Measurements from ENCODE around the gene SEC22C.
"Not testable (repeated sequence)": the region's sequence is repeated elsewhere in the genome, so short reads cannot be mapped to it uniquely, and the experiment has no call there.

The SEC22C gene, protein sequence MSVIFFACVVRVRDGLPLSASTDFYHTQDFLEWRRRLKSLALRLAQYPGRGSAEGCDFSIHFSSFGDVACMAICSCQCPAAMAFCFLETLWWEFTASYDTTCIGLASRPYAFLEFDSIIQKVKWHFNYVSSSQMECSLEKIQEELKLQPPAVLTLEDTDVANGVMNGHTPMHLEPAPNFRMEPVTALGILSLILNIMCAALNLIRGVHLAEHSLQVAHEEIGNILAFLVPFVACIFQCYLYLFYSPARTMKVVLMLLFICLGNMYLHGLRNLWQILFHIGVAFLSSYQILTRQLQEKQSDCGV

DNA sequence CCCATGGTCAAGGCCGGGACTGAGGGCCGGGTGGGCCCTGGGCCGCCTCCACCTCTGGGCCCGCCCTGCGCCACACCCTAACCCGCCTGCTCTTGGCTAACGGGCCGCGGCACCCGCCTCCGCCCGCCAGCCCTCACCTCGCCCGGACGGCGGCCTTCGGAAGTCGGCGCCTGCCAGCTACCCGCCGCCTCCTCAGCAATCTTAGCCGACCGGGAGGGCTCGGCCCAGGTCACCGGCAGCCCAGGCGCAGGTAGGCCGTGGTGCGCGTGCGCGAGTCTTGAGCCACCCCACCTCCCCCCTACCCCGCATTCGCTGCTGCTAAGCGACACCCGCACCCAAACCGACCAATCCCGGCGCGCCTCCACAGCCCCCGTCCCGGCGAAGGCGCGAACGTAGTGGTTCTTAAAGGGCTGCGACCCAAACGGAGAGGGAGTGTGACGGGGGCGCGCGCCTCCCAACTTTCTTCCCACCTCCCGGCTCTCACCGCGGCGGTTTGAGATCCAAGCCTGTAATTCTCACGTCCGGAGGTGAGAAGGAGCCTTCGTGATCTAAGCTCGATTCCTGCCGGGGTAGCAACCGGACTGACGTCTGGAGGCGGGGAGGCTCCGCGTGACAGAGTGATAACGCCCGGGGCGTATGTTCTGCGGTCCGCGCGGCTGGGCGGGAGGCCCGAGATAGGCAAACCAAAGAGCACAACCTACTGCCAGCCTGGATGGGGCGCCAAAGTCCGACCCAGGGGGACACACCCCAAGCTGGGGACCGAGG lies at the start of gene SEC22C:
SEC22C (minus strand) TSS at position 259 of the 765 bp plus-strand sequence. CDS start 12,921 bp downstream, outside the sequence.
- DNase-seq = peak; percentile 42

DNA sequence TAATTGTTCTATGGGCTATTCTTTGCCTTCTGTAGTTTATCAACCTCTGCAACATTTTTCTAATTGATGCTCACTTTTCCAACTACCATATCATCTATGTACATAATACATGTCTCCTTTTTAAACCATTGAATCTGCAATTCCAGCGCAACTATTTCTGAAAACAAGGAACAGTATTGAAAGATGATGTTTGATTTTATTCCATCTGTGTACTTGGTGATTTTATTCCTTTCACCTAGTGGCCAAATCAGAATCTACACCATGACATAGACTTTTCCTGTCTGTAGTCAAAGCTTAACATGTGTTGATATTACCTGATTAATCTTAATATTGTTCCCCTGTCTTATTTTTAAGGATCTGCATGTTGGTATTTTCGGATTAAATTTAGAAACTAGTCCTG lies 31.7 kb upstream of the SEC22C start:
- DNase-seq = no peak

DNA sequence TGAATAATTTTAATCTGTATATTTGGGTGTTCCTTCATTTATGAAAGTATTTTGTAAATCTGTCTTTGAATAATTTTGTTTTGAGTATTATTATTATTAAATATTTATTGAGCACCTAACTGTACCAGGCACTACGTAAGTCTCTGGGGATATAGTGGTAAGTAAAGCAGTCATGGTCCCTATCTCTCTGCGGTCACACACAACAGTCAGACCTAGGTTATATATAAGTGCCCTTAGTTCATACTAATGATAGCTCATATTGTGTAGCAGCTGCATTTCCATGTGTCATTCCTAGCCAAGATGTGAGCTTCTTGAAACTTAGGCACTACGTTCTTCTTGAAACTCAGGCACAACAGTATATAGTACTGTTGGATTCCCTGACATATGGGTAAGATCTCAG lies 31.2 kb upstream of the SEC22C start:
- no peak for DNase-seq

DNA sequence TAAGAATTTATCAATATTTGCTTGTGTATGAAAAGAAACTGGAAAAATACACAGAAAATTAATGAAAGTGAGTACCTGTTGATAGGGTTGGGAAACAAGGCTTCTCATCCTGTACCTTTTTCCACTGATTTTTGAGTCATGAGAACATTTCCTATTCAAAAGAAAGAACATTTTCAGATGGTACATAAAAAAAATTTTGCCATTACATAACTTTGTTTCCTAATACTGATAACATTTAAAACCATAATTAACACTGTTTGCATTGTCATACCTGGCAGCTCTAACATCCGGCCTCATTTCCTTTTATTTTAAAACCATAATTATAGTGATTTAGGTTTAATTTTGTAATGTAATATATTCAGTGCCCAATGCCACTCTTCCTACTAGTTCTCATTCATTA lies 30.4 kb upstream of the SEC22C start:
- DNase-seq = no peak

DNA sequence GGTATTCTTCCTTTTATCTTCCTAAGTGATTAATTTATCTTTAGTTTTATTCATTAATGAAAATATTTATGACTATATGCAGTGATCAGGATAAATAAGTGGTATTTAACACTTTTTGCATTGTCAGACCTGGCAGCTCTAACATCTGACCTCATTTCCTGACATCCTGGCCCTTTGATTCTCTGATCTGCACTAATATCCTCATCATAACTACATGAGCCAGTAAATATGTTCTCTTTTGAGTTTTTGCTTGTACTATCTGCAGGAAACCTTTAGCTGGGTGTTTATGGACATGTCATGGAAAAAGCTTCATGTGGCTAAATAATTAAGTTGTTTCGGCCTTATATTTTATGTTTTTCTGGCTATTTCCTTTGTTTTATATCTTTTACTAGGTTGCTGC lies 29.2 kb upstream of the SEC22C start:
- DNase-seq = no peak

DNA sequence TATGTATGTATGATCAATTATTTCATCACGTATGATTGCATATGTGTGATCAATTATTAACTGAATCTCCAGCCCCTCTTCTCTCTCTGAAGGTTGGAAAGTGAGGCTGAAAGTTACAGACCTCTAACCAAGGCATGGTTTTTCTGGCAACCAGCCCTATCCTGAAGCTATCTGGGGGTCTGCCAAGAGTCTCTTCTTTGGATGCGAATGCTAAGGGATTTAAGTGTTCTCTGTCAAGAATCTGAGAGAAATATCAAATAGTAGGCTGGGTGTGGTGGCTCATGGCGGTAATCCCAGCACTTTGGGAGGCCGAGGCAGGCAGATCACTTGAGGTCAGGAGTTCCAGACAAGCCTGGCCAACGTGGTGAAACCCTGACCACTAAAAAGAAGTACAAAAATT lies 26.8 kb upstream of the SEC22C start:
- no peak for DNase-seq

DNA sequence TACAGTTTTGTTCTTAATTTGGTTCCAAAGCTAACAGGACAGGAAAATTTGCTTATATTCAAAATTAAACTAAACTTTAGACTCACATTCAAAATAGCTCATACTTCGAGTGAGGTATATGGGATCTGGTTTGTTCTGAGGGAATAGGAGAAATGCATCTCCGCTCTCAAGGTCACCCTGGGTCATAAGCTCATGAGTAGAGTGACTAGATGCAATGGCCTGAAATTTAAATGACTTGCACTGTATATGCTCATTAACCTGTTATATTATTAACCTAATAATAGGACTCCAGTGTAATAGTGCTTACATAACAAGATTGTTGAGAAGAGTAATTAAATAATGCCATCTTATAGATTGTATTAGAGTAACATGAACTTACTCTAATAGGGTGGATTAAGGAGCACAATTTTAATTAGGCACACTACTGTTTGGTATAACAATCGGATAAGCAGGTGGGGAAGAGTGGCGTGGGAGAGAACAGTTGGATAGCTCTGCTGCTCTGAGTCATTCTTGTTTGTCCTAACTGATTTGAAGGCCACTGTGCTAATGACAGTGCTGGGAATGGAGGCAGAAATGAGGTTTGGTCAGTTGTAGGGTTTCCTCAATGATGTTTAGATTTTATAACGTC lies 23.9 kb upstream of the SEC22C start:
- no peak for DNase-seq

DNA sequence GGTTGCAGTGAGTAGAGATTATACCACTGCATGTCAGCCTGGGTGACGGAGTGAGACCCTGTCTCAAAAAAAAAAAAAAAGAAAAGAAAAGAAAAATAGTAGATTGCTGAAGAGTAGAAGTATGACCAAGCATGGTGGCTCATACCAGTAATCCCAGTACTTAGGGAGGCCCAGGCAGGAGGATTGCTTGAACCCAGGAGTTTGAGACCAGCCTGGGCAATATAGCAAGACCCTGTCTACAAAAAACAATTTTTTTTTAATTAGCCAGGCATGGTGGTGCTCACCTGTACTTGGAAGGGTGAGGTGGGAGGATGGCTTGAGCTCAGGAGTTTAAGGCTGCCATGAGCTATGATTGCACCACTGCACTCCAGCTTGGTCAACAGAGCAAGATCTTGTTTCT lies 21.2 kb upstream of the SEC22C start:
- no peak for DNase-seq

DNA sequence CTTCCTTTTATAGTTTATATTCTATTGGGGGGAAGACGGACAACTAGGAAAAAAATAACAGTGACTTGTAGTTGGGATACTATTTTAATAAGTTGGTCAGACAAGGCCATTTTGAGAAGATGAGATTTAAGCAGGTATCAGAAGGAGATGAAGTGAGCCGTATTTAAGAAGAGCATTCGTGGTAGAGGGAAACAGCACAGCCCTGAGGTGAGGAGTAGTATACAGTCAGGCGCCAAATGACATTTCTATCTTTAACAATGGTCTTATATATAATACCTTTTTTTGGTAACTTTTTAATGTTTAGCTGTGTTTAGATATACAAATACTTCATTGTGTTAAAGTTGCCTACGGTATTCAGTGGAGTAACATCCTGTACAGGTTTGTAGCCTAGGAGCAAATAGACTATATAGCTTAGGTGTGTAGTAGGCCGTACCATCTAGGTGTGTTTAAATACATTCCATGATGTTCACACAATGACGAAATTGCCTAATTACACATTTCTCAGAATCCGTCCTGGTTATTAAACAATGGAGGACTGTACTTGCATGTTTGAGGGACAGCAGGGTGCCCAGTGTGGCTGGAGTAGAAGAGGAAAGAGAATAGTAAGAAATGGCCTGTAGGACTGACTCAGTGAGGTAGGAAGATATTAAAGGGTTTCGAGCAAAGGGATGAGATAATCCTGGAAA lies 20.3 kb upstream of the SEC22C start:
- no peak for DNase-seq

DNA sequence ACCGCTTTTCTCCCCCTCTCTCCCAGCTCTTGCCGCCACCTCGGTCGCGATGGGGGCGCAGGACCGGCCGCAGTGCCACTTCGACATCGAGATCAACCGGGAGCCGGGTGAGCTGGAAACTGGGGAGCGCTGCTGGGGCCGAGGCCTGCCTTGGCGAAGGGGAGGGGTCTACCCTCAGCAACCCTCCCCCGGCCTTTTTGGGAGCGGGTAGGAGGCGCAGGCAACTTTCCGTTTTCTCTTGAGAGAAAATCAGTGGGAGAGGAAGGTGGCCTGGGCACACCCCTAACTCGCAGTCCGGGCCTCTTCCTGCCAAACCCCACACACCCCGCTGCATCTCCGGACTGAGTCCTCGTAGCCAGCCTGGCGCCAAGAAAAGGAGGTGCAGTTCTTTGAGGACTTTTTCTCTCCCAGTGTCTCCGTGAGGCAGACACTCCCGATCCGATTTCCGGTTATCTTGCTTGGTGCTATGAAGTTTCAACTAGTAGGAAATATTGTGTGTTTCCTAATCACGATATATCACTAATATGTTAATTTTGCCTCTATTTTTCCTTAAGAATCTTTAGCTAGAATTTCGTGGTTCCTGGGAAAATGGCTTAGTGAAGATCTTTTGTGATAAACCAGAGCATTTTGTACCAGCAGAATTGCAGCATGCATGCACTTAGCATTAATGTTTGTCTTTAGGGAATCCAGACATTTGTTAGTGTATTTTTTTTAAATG lies 19.4 kb upstream of the SEC22C start:
- DNase-seq = no peak

DNA sequence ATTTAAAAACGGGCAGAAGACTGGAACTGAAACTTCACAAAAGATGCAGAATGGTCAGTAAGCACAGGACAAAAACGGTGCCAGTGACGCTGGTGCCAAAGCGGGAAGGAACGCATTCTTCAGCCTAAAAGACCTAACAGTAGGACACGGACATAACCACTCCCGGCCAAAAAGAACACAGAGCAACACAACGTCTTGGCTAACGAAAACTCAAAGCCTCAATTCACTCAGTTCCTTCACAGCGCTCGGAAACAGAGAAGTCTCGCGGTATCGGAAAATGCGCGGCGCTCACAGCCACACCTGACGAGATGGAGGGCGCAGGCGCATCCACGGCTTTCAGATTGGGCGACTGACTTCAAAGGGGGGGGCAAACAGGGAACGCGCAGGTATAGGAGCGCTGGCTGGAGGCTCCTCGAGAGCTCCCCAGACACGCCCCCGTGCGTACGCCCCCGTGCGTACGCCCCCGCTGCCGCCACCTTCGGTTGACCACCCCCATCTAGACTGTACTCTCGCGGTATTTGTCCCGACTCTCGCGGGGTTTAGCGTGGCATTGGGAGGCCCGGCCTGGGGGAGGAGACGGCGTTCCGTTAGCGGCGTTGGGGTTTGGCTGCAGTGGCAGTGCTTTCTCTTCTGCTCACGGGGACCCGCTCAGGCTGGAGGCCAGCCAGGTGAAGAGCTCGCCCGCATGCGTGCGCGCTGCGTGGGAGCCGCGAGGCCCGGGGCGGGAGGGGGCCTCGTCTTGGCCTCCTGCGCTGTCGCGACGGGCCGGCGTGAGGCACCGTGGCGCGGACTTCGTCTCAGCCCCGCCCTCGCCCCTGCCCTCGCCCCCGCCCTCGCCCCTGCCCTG lies 18.6 kb upstream of the SEC22C start, which contains the start of gene NKTR:
NKTR (plus strand) TSS at position 576 of the 847 bp plus-strand sequence. CDS start 321 bp downstream, outside the sequence.
- peak; percentile 78 for DNase-seq

DNA sequence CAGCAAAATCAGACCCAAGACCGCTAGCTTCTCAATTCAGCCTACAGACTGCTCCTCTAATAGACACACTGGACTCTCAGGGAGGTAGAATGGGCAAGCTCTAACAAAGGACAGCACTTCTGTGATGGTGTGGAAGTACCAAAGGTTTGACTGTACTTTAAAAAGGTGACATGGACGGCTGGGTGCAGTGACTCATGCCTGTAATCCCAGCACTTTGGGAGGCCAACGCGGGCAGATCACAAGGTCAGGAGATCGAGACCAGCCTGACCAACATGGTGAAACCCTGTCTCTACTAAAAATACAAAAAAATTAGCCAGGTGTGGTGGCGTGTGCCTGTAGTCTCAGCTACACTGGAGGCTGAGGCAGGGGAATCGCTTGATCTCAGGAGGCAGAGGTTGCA lies 15.3 kb upstream of the SEC22C start:
- DNase-seq = not testable (repeated sequence)

DNA sequence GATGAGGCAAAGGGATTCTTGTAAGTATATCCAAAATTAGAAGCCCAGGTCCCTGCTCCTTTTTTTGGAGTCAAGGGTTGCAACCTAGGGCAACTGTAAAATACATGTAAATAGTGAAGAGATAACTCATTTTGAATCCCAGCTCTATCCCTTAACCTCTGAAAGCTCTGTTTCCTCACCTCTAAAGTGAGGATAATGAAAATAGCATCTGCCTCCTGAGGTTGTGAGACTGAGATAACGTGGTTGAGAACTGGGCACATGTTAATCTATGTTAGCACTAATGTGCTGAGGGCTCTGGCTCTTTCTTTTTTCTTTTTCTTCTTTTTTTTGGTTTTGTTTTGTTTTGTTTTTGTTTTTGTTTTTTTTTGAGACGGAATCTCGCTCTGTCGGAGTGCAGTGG lies 13.9 kb upstream of the SEC22C start:
- DNase-seq = no peak

DNA sequence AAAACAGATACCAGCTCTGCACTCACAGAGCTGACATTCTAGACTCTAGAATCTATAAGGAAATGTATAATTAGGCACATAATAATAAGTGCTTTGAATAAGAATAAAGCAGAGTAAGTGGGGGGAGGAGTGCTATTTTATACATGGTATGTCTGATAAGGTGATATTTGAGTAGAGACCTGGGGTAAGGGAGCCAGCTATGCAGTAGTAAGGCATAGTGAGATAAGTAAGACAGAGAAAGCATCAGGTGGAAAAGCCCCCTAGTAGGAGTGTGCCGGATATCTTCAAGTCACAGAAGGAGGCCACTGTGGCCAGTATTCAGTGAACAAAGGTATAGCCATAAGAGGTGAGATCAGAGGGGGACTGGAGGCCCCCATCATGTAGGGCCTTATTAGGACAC lies 11.9 kb upstream of the SEC22C start:
- DNase-seq = no peak

DNA sequence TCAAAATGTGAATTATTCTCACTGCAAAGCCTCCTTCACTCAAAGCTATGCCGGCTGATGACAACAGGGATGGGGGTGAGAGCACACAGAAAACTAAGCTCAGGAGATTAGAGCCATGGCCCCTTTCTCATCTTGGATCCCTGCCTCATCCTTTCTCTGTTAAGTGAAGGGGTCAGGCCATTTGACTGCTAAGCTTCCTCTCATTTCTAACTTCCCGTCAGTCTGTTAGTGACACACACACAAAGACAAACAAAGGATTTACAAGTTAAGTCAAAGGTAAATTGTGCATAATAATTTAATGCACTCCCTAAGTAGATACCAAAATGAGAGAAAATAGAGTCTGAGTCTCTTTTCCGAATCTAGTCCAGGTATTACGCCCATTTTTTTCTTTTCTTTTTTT lies 10.0 kb upstream of the SEC22C start:
- DNase-seq = no peak

DNA sequence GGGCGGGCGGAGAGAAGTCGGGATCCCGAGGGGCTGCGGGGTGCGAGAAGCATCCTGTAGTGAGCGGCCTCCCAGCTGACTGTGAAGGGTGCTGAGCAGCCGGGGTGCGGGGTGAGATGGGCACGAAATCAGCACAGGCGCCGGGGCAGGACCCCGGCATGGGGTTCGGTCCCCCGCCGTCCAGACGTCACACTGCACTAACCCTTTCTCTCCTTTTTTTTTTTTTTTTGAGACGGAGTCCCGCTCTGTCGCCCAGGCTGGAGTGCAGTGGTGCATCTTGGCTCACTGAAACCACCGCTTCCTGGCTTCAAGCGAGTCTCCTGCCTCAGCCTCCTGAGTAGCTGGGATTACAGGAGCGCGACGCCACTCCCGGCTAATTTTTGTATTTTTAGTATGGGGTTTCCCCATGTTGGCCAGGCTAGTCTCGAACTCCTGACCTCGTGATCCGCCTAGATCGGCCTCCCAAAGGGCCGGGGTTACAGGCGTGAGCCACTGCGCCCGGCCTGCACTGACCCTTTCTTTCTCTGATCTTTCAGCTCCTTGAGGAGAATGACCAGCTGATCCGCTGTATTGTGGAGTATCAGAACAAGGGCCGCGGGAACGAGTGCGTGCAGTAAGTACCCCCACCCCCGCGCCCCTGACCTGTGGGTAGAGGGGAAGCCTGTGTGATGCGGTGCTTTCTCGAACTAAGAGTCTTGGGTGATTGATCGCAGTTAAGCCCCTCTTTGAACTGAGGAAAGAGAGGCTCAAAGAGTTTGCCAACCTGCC lies 9.4 kb upstream of the SEC22C start:
- DNase-seq = no peak

DNA sequence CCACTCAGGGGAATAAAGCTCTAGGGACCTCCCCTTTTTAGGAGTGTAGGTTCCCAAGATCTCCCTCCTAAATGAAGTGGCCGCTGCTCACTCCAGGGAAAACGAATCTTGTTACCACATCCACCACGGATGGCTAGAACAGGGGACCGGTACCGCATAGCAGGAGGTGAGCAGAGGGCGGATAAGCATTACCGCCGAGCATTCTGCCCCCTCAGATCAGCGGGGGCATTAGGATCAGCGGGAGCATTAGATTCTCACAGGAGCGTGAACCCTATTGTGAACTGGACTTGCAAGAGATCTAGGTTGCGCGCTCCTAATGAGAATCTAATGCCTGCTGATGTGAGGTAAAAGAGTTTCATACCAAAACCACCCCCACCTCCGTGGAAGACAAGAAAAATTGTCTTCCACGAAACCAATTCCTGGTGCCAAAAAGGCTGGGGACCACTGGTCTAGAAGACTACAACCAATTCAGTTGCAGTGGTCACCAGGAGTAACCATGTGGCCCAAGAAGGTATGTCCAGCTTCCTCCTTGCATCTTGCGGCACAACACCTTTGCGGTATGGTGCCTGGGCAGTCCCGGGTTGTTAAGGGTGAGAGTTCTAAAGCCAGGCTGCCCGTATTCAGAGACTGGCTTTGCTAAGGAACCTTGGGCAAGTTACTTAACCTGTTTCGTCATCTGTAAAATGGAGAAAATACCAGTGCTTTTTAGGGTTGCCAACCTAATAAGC lies 7.8 kb upstream of the SEC22C start:
- no peak for DNase-seq

DNA sequence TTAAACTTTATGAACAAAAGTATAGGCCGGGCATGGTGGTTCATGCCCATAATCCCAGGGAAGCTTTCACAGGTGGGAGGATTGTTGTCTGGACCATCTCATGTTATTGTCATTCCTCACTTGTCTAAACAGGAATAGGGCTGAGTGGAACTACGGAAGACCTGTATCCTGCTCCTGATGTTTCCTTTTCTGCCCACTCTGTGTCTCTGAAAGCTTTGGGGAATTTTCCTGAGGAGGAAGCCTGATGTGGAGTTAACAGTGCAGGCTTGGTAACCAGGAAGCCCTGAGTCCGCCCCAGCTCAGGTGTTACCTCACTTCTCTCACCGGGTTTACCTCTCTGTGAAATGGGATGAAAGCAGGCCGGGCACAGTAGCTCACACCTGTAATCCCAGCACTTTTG lies 6.9 kb upstream of the SEC22C start:
- DNase-seq = no peak

DNA sequence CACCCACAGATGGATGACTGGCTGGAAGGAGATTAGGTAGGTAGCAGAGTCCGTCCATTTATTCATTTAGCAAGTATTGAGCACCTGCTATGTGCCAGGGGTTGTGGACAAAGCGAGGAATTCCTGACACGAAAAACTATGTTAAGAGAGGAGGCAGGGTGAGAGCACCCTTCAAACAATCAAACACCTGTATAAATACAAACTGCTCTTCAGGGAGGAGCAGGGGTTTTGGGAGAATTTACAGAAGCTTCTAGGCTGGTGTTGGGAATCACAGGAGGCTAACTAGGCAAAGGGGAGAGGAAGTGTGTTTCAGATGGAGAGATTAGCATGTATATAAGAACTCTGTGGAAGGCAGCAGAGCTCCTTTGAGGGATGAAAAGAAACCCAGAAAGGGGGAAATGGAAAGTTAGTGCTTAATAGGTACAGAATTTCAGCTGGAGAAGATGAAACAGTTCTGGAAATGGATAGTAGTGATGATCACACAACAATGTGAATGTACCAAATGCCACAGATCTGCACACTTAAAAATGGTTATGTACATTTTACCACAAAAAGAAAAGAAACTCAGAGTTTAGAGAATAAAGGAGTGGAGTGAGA lies 805 bp upstream of the SEC22C start:
- no peak for DNase-seq

DNA sequence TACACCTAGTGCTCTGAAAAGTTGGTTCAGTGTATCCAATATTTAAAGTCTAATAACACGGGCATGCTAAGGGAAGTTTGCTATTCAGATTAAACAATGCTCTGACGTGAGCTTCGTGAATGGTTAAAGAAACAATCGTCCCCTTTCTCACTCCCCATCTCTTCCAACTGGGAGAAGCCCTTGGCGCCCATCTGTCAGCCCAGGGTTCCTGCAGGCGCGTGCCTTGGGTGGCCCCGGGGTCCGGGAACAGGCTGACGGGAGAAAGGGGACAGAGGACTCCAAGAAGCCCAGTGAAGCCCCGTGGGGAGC lies 413 bp downstream of the SEC22C start:
- DNase-seq = no peak

All from NCI-H187 treated with DMSO at 0.1 percent for 48 hours (cell line).